IPS-11a (cell line): ENCODE measurements around the gene GRM4.
"Not testable (repeated sequence)": the region's sequence is repeated elsewhere in the genome, so short reads cannot be mapped to it uniquely, and the experiment has no call there.

Source experiments
- H3K4me3 ChIP-seq: one replicate; pipeline ENCODE4 v1.5.1; 2013; ENCODE audit warnings: low read depth, low read length, control low read depth

Gene GRM4

GRCh38 chr6:34027445-34027936, 118.4 kb downstream of the GRM4 start:
- H3K4me3 ChIP-seq: no peak overlapping the region

- H3K4me3 ChIP-seq: no peak overlapping the region
These were observed 120.0 kb downstream of the GRM4 start for GRCh38 chr6:34025861-34026260.

GRCh38 chr6:34025112-34025807, 120.6 kb downstream of the GRM4 start:
- H3K4me3 ChIP-seq: no peak overlapping the region

GRCh38 chr6:34022873-34023255, 123.0 kb downstream of the GRM4 start:
- no peak overlapping the region for H3K4me3 ChIP-seq

GRCh38 chr6:34022250-34022872, 123.5 kb downstream of the GRM4 start:
- no peak overlapping the region for H3K4me3 ChIP-seq

GRCh38 chr6:34021554-34022190, 124.2 kb downstream of the GRM4 start:
- H3K4me3 ChIP-seq: no peak overlapping the region

GRCh38 chr6:34020807-34021553, 124.9 kb downstream of the GRM4 start:
- no peak overlapping the region for H3K4me3 ChIP-seq

- H3K4me3 ChIP-seq: no peak overlapping the region
These were observed 125.6 kb downstream of the GRM4 start for GRCh38 chr6:34020278-34020677.

- H3K4me3 ChIP-seq: no peak overlapping the region
These were observed 126.8 kb downstream of the GRM4 start for GRCh38 chr6:34018961-34019606.

GRCh38 chr6:34018026-34018425, 127.9 kb downstream of the GRM4 start:
- H3K4me3 ChIP-seq: no peak overlapping the region

- H3K4me3 ChIP-seq: no peak overlapping the region
These were observed 128.6 kb downstream of the GRM4 start for GRCh38 chr6:34017106-34017805.

GRCh38 chr6:34016573-34016972, 129.3 kb downstream of the GRM4 start:
- not testable (repeated sequence) for H3K4me3 ChIP-seq

- H3K4me3 ChIP-seq: no peak overlapping the region
These were observed 130.3 kb downstream of the GRM4 start for GRCh38 chr6:34015586-34015985.

GRCh38 chr6:34011264-34011663, 134.6 kb downstream of the GRM4 start:
- no peak overlapping the region for H3K4me3 ChIP-seq

- H3K4me3 ChIP-seq: no peak overlapping the region
These were observed 139.9 kb downstream of the GRM4 start for GRCh38 chr6:34005901-34006531.

- peak overlapping the region; percentile 4 for H3K4me3 ChIP-seq
These were observed 141.2 kb downstream of the GRM4 start for GRCh38 chr6:34004706-34005105.

GRCh38 chr6:34003962-34004361, 141.9 kb downstream of the GRM4 start:
- no peak overlapping the region for H3K4me3 ChIP-seq

GRCh38 chr6:34001706-34002621, 143.9 kb downstream of the GRM4 start:
- H3K4me3 ChIP-seq: no peak overlapping the region

GRCh38 chr6:34000281-34000680, 145.6 kb downstream of the GRM4 start:
- no peak overlapping the region for H3K4me3 ChIP-seq
